Epithelial cell of esophagus (primary cell): Measurements from ENCODE around the gene MYO9B.
"Not testable (repeated sequence)": the region's sequence is repeated elsewhere in the genome, so short reads cannot be mapped to it uniquely, and the experiment has no call there.

Source experiments
- DNase-seq: peaks from one replicate; pipeline ENCODE4 v3.0.0; 2010; ENCODE audit warnings: low read depth
- H3K4me3 ChIP-seq: 2 replicates; pipeline ENCODE4 v1.5.1; 2011; ENCODE audit warnings: mild to moderate bottlenecking, low read length, control low read depth
- TF ChIP-seq, protein P1 (sequence below): IDR thresholded peaks from 2 replicates; pipeline ENCODE4 v1.5.1; 2011; ENCODE audit warnings: low read depth, mild to moderate bottlenecking, low read length, control low read depth, inconsistent platforms; ENCODE audit not compliant: insufficient read depth; ENCODE audit errors: missing control alignments

The MYO9B gene

DNA sequence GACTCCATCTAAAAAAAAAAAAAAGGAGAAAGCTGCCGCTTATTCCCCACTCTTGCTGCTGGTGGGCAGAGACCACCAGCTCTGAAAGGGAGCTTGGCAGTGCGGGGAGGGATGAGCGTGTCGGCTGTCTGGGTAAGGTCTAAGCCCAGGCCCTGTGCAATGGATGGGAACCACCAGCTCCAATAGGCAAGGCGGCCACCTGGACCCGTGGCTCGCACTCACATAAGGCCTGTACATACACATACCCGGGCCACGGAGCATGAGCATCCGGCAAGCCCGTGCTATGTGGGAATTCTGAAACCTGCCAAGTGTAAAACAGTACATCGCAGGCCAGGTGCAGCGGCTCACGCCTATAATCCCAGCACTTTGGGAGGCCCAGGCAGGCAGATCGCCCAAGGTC, 83.0 kb downstream of the MYO9B start:
- no peak overlapping the region for H3K4me3 ChIP-seq
- no peak for DNase-seq
- TF ChIP-seq, protein P1, sequence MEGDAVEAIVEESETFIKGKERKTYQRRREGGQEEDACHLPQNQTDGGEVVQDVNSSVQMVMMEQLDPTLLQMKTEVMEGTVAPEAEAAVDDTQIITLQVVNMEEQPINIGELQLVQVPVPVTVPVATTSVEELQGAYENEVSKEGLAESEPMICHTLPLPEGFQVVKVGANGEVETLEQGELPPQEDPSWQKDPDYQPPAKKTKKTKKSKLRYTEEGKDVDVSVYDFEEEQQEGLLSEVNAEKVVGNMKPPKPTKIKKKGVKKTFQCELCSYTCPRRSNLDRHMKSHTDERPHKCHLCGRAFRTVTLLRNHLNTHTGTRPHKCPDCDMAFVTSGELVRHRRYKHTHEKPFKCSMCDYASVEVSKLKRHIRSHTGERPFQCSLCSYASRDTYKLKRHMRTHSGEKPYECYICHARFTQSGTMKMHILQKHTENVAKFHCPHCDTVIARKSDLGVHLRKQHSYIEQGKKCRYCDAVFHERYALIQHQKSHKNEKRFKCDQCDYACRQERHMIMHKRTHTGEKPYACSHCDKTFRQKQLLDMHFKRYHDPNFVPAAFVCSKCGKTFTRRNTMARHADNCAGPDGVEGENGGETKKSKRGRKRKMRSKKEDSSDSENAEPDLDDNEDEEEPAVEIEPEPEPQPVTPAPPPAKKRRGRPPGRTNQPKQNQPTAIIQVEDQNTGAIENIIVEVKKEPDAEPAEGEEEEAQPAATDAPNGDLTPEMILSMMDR: no peak

DNA sequence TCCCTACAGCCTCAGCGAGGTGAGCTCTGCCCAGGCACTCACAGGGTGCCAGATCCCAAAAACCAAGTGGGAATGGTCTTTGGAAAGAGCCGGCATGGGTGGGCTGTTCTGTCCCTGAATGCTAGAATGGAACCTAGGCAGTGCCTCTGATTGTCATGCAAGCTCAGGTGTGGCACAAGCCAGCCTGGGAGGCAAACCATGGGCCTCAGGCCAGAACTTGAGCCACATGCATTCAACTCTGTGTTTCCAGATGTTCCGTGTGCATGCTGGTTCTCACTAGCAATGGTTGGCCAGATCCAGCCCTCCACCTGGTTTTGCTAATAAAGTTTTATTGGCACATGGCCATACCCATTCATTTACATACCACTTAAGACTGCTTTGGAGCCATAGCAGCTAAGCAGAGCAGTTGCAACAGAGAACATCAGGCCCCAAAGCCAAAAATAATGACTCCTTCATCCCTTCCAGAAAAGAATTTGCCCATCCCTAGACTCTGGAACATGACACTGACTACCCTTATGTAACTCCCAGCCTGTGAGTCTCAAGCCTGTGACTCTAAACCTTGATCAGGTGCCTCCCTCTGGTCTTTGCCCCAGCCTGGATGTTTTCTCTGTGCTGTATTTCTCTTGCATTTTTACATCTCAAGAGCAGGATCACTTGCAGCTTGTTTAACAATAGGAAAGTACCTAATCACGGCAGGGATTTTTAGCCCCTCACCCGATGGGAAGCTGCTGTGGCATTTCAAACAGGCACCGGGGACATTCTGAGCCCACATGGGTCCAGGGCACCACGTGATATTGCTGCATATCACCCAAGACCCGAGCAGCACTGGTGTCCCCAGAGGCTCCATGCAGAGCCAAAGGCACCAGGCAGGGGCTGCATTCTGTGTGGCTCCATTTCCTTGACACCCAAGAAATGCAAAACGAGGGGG, 84.2 kb downstream of the MYO9B start:
- TF ChIP-seq, protein P1: no peak
- peak; percentile 39 for DNase-seq
- no peak overlapping the region for H3K4me3 ChIP-seq

DNA sequence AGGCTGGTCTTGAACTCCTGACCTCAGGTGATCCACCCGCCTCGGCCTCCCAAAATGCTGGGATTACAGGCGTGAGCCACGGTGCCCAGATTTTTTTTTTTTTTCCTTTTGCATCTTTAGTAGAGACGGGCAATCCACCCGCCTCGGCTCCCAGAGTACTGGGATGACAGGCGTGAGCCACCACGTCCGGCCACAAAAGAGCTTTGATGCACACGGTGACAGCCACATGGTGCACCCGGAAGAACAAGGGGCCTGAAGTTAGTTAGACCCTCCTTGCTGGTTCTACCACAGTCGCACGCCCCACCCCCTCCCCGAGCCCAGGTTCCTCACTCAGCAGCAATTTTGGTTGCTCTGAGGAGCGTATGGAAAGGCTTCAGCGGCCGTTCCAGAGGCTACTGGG, 85.3 kb downstream of the MYO9B start:
- no peak overlapping the region for H3K4me3 ChIP-seq
- TF ChIP-seq, protein P1: no peak
- no peak for DNase-seq

DNA sequence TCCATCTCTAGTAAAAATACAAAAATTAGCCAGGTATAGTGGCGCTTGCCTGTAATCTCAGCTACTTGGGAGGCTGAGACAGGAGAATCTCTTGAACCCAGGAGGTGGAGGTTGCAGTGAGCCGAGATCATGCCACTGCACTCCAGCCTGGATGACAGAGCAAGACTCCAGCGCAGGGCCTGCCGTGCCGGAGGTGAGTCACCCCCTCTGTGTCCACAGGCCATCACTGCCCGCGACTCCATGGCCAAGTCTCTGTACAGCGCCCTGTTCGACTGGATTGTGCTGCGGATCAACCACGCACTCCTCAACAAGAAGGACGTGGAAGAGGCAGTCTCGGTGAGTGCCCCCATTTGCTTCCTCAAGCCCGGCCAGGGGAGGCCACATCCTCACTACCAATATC, 86.6 kb downstream of the MYO9B start:
- not testable (repeated sequence) for H3K4me3 ChIP-seq, DNase-seq

DNA sequence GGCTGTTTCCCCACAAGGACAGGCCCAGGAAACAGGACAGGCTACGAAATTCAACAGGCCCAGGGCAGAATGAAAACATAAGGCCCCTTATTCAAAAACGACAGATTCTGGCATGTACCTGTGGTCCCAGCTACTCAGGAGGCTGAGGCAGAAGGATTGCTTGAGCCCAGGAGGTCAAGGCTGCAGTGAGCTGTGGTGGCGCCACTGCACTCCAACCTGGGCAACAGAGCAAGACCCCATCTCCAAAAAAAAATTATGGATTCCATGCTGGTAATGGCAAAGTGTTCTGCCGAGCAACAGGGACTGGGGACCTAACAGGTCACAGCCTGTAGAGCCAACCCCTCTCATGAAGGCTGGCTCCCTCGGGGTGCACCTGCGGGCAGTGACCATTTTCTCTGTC, 87.0 kb downstream of the MYO9B start:
- no peak overlapping the region for H3K4me3 ChIP-seq
- no peak for DNase-seq
- TF ChIP-seq, protein P1: no peak

DNA sequence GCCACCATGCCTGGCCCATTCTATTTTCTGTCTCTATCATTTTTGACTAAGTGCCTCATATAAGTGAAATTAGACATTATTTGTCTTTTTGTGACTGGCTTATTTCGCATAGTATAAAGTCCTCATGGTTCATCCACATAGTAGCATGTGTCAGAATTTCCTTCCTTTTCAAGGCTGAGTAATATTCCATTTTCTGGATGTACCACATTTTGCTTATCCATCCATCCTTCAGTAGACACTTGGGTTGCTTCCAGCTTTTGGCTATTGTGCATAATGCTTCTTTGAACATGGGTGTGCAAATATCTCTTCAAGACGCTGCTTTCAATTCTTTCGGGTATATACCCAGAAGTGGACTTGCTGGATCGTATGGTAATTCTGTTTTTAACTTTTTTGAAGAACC, 88.1 kb downstream of the MYO9B start:
- DNase-seq: no peak
- TF ChIP-seq, protein P1: no peak
- H3K4me3 ChIP-seq: no peak overlapping the region

DNA sequence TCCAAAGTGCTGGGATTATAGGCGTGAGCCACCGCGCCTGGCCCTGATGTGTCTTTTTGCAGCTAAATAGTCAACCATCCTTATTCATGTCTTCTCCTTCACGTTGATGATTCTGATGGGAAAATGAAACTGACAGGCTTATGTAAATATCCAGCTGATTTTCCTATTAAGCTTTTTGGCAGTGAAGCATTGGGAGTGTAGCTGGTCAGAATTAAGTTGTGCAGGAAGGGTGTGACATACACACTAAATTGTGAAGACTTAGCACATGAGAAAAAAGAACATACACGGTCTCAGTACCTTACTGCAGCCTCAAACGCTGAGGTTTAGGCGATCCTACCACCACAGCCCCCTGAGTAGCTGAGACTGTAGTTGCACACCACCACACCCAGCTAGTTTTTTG, 89.1 kb downstream of the MYO9B start:
- no peak for DNase-seq
- H3K4me3 ChIP-seq: no peak overlapping the region
- TF ChIP-seq, protein P1: no peak
